HG03108 (cell line): ENCODE measurements around the gene B4GALT5.
A peak's percentile ranks its signal among the peaks of the same experiment; 100 is the strongest.

Source experiments
- ATAC-seq: cut with Tn5 transposase; IDR thresholded peaks from one replicate; pipeline ENCODE4 v1.9.1; 2021; ENCODE audit warnings: moderate library complexity; ENCODE audit not compliant: unreplicated experiment

The B4GALT5 gene

DNA sequence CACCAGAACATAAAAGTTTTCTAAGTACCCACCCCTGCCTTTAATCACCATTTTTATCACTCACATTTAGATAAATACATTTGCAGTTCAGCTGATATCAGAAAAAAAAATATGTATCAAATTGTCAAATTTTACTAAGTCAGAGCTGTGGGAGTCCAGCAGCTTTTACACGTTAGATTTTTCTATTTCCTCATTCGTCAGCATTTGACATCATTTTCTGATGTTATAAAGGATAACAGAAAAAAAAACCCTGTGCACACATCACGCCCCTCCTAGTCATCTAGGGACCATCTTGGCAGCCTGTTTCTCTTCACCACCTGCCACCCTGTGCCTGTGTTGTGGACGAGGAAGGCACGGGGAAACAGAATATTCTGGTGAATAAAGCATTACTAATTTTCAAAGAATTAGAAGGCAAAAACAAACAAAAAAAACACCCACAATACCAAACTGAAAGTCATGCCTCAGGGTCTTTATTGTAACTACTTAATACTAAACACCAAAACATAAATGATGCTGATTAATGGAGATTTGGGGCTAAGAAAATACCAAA lies 12.4 kb downstream of the B4GALT5 start:
- no peak for ATAC-seq

DNA sequence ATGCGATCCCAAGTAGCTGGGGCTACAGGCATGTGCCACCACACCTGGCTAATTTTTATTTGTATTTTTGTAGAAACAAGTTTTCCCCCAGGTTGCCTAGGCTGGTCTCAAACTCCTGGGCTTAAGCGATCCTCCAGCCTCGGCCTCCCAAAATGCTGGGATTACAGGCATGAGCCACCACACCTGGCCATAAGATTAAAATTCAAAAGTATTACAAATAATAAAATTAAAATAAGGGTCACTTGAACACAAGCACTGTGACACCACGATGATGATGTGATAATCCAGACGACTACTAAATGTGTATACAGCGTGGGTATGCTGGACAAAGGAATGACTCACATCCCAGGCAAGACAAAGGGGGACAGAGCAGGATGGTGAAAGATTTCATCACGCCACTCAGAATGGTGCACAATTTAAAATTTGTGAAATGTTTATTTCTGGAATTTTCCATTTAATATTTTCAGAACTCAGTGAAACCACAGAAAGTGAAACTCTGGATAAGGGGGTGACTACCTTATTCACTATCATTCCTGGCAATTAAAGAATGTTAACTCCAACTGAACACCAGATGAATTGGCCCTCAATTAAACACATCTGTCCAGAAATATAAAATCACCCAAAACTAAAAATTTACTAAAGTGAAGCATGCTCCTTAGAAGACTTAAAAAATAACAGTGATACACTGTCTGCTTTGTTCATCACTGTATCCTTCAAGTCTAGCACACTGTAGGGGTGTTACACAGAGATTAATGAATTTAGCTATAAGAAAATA lies 13.1 kb downstream of the B4GALT5 start:
- ATAC-seq = no peak

- peak; percentile 73 for ATAC-seq
These were observed 14.3 kb downstream of the B4GALT5 start for GRCh38 chr20:49699200-49699992.

- no peak for ATAC-seq
These were observed 15.2 kb downstream of the B4GALT5 start for GRCh38 chr20:49698477-49698876.

DNA sequence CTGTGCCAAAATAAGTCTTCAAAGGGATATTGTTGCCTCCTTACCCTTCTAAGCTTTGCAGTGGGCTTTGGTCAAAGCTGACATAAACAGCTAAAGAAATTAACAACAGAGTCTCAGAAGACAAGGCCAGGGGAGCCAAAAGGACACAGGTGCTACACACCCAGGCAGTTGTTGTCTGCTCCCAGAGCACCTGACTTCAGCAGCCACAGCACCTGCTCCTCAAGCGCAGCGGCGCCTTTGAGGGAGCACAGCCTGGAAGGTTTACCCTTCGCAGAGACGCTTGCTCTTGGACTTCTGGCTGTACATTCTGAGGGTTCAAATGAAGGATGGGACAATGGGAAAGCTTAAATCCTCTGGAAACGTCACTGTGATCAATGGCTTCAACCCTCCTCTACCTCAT lies 16.6 kb downstream of the B4GALT5 start:
- ATAC-seq = no peak

GRCh38 chr20:49696594-49696993 lies 17.1 kb downstream of the B4GALT5 start:
- no peak for ATAC-seq

- no peak for ATAC-seq
These were observed 17.8 kb downstream of the B4GALT5 start for GRCh38 chr20:49695830-49696229.

GRCh38 chr20:49694450-49695071 lies 19.1 kb downstream of the B4GALT5 start:
- no peak for ATAC-seq

GRCh38 chr20:49693435-49694171 lies 20.1 kb downstream of the B4GALT5 start:
- ATAC-seq = no peak

GRCh38 chr20:49692941-49693340 lies 20.7 kb downstream of the B4GALT5 start:
- ATAC-seq = no peak

DNA sequence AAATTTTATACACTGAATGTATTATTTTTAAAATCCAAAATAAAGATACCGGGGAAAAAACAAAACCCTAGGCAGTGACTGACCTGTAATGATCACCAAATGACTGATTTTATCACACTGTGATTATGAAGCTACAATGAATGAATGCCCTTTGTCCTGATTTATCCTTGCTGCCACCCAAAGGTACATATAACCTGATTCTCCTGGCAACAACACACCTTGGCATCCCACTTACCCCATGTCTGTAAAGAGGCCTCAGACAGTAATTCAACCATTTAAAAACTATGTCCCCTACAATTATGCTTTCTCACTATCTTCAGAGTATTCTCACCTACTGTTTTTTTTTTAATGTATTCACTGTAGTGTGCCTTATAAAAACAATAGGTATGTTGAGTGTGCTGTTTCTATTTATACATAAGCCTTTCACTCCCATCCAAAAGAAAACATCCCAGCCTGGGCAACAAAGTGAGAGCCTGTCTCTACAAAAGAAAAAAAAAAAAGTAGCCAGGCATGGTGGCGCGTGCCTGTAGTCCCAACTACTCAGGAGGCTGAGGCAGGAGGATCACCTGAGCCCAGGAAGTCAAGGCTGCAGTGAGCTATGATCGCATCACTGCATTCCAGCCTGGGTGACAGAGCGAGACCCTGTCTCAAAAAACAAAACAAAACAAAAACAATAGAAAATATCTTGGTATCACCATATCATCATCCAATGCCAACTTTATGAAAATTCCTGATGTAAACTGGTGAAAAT lies 21.7 kb downstream of the B4GALT5 start:
- no peak for ATAC-seq

GRCh38 chr20:49690899-49691620 lies 22.6 kb downstream of the B4GALT5 start:
- no peak for ATAC-seq

- no peak for ATAC-seq
These were observed 25.8 kb downstream of the B4GALT5 start for GRCh38 chr20:49687595-49688567.

GRCh38 chr20:49685809-49686208 lies 27.9 kb downstream of the B4GALT5 start:
- ATAC-seq = no peak

- no peak for ATAC-seq
These were observed 28.5 kb downstream of the B4GALT5 start for GRCh38 chr20:49685161-49685601.

DNA sequence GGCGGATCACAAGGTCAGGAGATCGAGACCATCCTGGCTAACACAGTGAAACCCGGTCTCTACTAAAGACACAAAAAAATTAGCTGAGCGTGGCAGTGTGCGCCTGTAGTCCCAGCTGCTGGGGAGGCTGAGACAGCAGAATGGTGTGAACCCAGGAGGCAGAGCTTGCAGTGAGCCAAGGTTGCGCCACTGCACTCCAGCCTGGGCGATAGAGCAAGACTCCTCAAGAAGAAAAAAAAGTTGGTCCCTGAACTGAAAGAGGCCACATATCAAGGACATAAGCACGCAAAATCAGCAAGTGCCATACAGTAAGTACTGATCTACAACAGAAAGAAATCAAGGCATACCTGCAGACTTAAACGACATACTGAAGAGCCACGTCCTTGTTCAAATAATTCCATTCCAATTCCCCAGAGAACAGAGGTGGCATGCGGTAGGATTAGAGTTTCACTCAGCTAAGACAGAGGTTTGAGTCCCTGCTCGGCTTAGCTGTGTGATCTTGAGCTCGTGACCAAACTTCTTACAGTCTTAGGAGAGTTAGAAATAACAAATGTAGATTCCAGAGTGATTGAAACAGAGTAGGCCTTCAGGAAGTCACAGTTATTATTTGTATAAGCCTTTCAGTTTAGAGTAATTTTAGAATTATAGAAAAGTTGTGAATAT lies 29.2 kb downstream of the B4GALT5 start:
- ATAC-seq = no peak

GRCh38 chr20:49682798-49683197 lies 30.9 kb downstream of the B4GALT5 start:
- ATAC-seq = no peak

DNA sequence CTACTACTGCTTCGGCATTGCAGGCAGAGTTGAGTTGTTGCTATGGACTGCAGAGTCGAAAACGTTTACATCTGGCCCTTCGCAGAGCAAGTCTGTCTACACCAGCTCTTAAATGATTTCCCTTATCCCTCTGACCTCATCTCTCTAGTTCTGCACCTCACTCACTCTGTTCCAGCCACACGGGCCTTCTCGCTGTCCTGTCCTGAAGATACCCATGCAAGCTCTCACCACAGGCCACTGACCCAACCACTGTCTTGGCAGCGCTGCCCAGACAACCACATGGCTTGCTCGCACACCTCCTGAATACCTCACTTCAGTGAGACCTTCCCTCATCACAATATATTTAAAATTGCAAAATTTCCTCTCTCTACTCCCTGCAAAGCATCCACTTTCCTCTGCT lies 31.4 kb downstream of the B4GALT5 start:
- ATAC-seq = no peak
